ENCODE results near the gene GPR45. TPM values are rescaled to one million over a fixed set of nuclear protein-coding genes. Genes with fewer than 3 reads are reported as not detected.

Gene GPR45
- total and polyA plus RNA-seq, 2 donors from 2014 or later = not detected

- FAIRE-seq = no peak
- H3K27me3 ChIP-seq (ENCODE audit: control insufficient read depth, insufficient read depth, low read length) = no peaks in the 10 kb centered on the region
Observed at GRCh38 chr2:105235388-105236059, 6.0 kb upstream of the GPR45 start.

GRCh38 chr2:105236060-105236424 is 5.5 kb upstream of the GPR45 start:
- no peaks in the 10 kb centered on the region for H3K27me3 ChIP-seq (ENCODE audit: control insufficient read depth, insufficient read depth, low read length)
- intact Hi-C loops (cut with DNase I) = loop anchor here (5.0 kb wide), 1 partner anchor 124 kb away; no protein-coding TSS in a partner anchor
- FAIRE-seq = no peak

More at GRCh38 chr2:105235388-105236059, 6.0 kb upstream of the GPR45 start:
- Histone ChIP-seq H3K36me3 (ENCODE audit: control insufficient read depth in 2 of 3, insufficient read depth in 3 of 3, low read length in 3 of 3) (no peaks in the 10 kb centered on the region), H3K27ac (ENCODE audit: low read depth in 2 of 2, low read length in 2 of 2) (no peak overlapping the region), H3K4me3 (ENCODE audit: low read length in 3 of 3) (no peak overlapping the region), H3K9ac (ENCODE audit: low read length in 3 of 3) (no peak overlapping the region), H3K4me1 (ENCODE audit: control insufficient read depth in 2 of 3, insufficient read depth in 2 of 3, low read depth in 1 of 3, low read length in 3 of 3) (peaks cover 0 to 2% (median 0%) of the 10 kb centered on the region in 3 donors), H3K9me3 (ENCODE audit: control insufficient read depth in 2 of 3, insufficient read depth in 1 of 3, low read length in 3 of 3) (no peaks in the 10 kb centered on the region)
- peak; percentile 80 to 95 (median 86) for DNase-seq
- peak; percentile 70 for TF ChIP-seq CTCF (IDR thresholded peaks at IDR 0.05; ENCODE audit: borderline replicate concordance, extremely low read depth, insufficient read depth)
- intact Hi-C loops (cut with DNase I) = loop anchor here (5.0 kb wide), 1 partner anchor 123 kb away; no protein-coding TSS in a partner anchor

GRCh38 chr2:105237045-105237765 is 4.3 kb upstream of the GPR45 start:
- no peak overlapping the region for H3K27ac ChIP-seq (ENCODE audit: low read depth in 2 of 2, low read length in 2 of 2)
- no peak for TF ChIP-seq CTCF (IDR thresholded peaks at IDR 0.05; ENCODE audit: borderline replicate concordance, extremely low read depth, insufficient read depth)
- FAIRE-seq = no peak

More at GRCh38 chr2:105236060-105236424, 5.5 kb upstream of the GPR45 start:
- TF ChIP-seq CTCF (IDR thresholded peaks at IDR 0.05; ENCODE audit: borderline replicate concordance, extremely low read depth, insufficient read depth) = no peak
- Histone ChIP-seq H3K9me3 (ENCODE audit: control insufficient read depth in 2 of 3, insufficient read depth in 1 of 3, low read length in 3 of 3) (no peaks in the 10 kb centered on the region), H3K4me1 (ENCODE audit: control insufficient read depth in 2 of 3, insufficient read depth in 2 of 3, low read depth in 1 of 3, low read length in 3 of 3) (peaks cover 0 to 2% (median 0%) of the 10 kb centered on the region in 3 donors), H3K27ac (ENCODE audit: low read depth in 2 of 2, low read length in 2 of 2) (no peak overlapping the region), H3K4me3 (ENCODE audit: low read length in 3 of 3) (no peak overlapping the region), H3K36me3 (ENCODE audit: control insufficient read depth in 2 of 3, insufficient read depth in 3 of 3, low read length in 3 of 3) (no peaks in the 10 kb centered on the region), H3K9ac (ENCODE audit: low read length in 3 of 3) (no peak overlapping the region)
- no peak for DNase-seq

More at GRCh38 chr2:105237045-105237765, 4.3 kb upstream of the GPR45 start:
- Histone ChIP-seq H3K4me1 (ENCODE audit: control insufficient read depth in 2 of 3, insufficient read depth in 2 of 3, low read depth in 1 of 3, low read length in 3 of 3) (peaks cover 0 to 2% (median 0%) of the 10 kb centered on the region in 3 donors), H3K4me3 (ENCODE audit: low read length in 3 of 3) (no peak overlapping the region), H3K36me3 (ENCODE audit: control insufficient read depth in 2 of 3, insufficient read depth in 3 of 3, low read length in 3 of 3) (no peaks in the 10 kb centered on the region), H3K27me3 (ENCODE audit: control insufficient read depth, insufficient read depth, low read length) (no peaks in the 10 kb centered on the region), H3K9me3 (ENCODE audit: control insufficient read depth in 2 of 3, insufficient read depth in 1 of 3, low read length in 3 of 3) (no peaks in the 10 kb centered on the region), H3K9ac (ENCODE audit: low read length in 3 of 3) (no peak overlapping the region)
- intact Hi-C loops (cut with DNase I) = loop anchor here (5.0 kb wide), 1 partner anchor 125 kb away; no protein-coding TSS in a partner anchor
- DNase-seq = peak in 2 of 5 donors; percentile 42 to 66
